HepG2 (cell line): ENCODE data around the gene DNAJC7. TPM values are rescaled to one million over a fixed set of nuclear protein-coding genes. Genes with fewer than 3 reads are reported as not detected.

ENCODE experiments used
- ELF4 ChIP-seq: sonication (generic); formaldehyde crosslinking; IDR thresholded peaks from 2 replicates; pipeline ENCODE4 v1.5.0; 2020; ENCODE audit warnings: missing genetic modification reagents, mild to moderate bottlenecking, moderate library complexity, borderline replicate concordance
- GPN1 ChIP-seq: sonication (generic); formaldehyde crosslinking; IDR thresholded peaks from 2 replicates; pipeline ENCODE4 v1.5.1; 2020; ENCODE audit warnings: missing genetic modification reagents, borderline replicate concordance
- IKZF4 ChIP-seq: sonication (generic); formaldehyde crosslinking; IDR thresholded peaks from 2 replicates; pipeline ENCODE4 v1.5.1; 2020; ENCODE audit warnings: borderline replicate concordance, mild to moderate bottlenecking, low read depth, missing genetic modification reagents; ENCODE audit errors: not compliant biosample characterization
- MAF1 ChIP-seq: sonication (generic); formaldehyde crosslinking; IDR thresholded peaks from 2 replicates; pipeline ENCODE4 v1.5.0; 2020; ENCODE audit warnings: missing genetic modification reagents, borderline replicate concordance
- MZF1 ChIP-seq: sonication (generic); formaldehyde crosslinking; IDR thresholded peaks from 2 replicates; pipeline ENCODE4 v1.8.1; 2023; ENCODE audit warnings: mild to moderate bottlenecking, missing genetic modification reagents, borderline replicate concordance
- RFX3 ChIP-seq: IDR thresholded peaks from 2 replicates; pipeline ENCODE4 v1.6.1; 2016; ENCODE audit warnings: missing biosample characterization, missing genetic modification reagents
- RXRB ChIP-seq: IDR thresholded peaks from 2 replicates; pipeline ENCODE4 v1.6.1; 2016; ENCODE audit warnings: borderline replicate concordance, missing genetic modification reagents, missing compliant biosample characterization
- SETDB1 ChIP-seq: sonication (generic); formaldehyde crosslinking; IDR thresholded peaks from 2 replicates; pipeline ENCODE4 v1.5.1; 2020; ENCODE audit warnings: missing genetic modification reagents, mild to moderate bottlenecking, borderline replicate concordance
- SRF ChIP-seq: IDR thresholded peaks from 2 replicates; pipeline ENCODE4 v1.6.1; 2011; ENCODE audit warnings: mild to moderate bottlenecking, low read depth, low read length, moderate library complexity
- TBP ChIP-seq: sonication (generic); formaldehyde crosslinking; IDR thresholded peaks from 2 replicates; pipeline ENCODE4 v1.5.0; 2020; ENCODE audit warnings: missing genetic modification reagents
- TCF12 ChIP-seq, 2 experiments: fragments of 450-650 bp in 1 of 2; sonication (generic) in 1 of 2; formaldehyde crosslinking in 1 of 2; IDR thresholded peaks; 2 replicates each; pipeline versions ENCODE4 v1.6.1 to v1.8.0; 2017 to 2022; ENCODE audit warnings: antibody characterized with exemption in 1 of 2, mild to moderate bottlenecking in 1 of 2, missing genetic modification reagents in 1 of 2, moderate library complexity in 1 of 2
- TCF7L2 ChIP-seq: IDR thresholded peaks from 2 replicates; pipeline ENCODE4 v1.6.1; 2011; ENCODE audit warnings: mild to moderate bottlenecking, low read depth, low read length, moderate library complexity
- TMF1 ChIP-seq: sonication (generic); formaldehyde crosslinking; IDR thresholded peaks from 2 replicates; pipeline ENCODE4 v1.8.1; 2022; ENCODE audit warnings: low read depth, missing genetic modification reagents
- TP53 ChIP-seq: sonication (generic); formaldehyde crosslinking; conservative IDR thresholded peaks from 2 replicates; pipeline ENCODE4 v1.4.0; 2020; ENCODE audit warnings: missing genetic modification reagents
- U2AF1 ChIP-seq: fragments of 200-400 bp; formaldehyde crosslinking; optimal IDR thresholded peaks from 2 replicates; pipeline ENCODE3; 2017; ENCODE audit warnings: mild to moderate bottlenecking, low read depth, low read length
- ZFP90 ChIP-seq: sonication (generic); formaldehyde crosslinking; IDR thresholded peaks from 2 replicates; pipeline ENCODE4 v1.8.0; 2022; ENCODE audit warnings: missing genetic modification reagents, mild to moderate bottlenecking, inconsistent platforms, borderline replicate concordance
- ZNF143 ChIP-seq: sonication (generic); formaldehyde crosslinking; IDR thresholded peaks from 2 replicates; pipeline ENCODE4 v1.4.0; 2020; ENCODE audit warnings: missing genetic modification reagents
- ZNF235 ChIP-seq: sonication (generic); formaldehyde crosslinking; IDR thresholded peaks from 2 replicates; pipeline ENCODE4 v1.8.1; 2023; ENCODE audit warnings: mild to moderate bottlenecking, missing genetic modification reagents, borderline replicate concordance
- ZNF329 ChIP-seq: sonication (generic); formaldehyde crosslinking; IDR thresholded peaks from 2 replicates; pipeline ENCODE4 v1.9.0; 2021; ENCODE audit warnings: low read depth, mild to moderate bottlenecking, missing genetic modification reagents
- ZNF7 ChIP-seq: IDR thresholded peaks from 2 replicates; pipeline ENCODE4 v1.6.1; 2016; ENCODE audit warnings: missing biosample characterization, missing genetic modification reagents
- polyA plus RNA-seq, 8 experiments: library from polyadenylated mRNA; depleted of rRNA in 3 of 8; stranded (reverse) in 7 of 8; unstranded in 1 of 8; fragments of >200 nt; fragmentation: Illumina TruSeq in 4 of 8; extraction: Trizol in 4 of 8; gene quantifications; 2 replicates each; pipeline versions ENCODE4 v1.2.1 to v1.2.3, GENCODE V29; 2011 to 2016; ENCODE audit warnings: low read depth in 4 of 8, missing spikeins in 1 of 8, mixed read lengths in 1 of 8; ENCODE audit not compliant: insufficient read depth in 1 of 8
- total RNA-seq, 5 experiments: library from RNA; depleted of rRNA; stranded (reverse); fragments of >200 nt; fragmentation: Illumina TruSeq; extraction: Trizol; gene quantifications; 2 replicates each; pipeline ENCODE4 v1.2.3, GENCODE V29; 2016; ENCODE audit warnings: low read depth in 1 of 5
- TF ChIP-seq, protein P1 (sequence below): sonication (generic); formaldehyde crosslinking; IDR thresholded peaks from 2 replicates; pipeline ENCODE4 v1.8.0; 2022; ENCODE audit warnings: mild to moderate bottlenecking, missing genetic modification reagents; ENCODE audit not compliant: insufficient replicate concordance
- TF ChIP-seq, protein P2 (sequence below): IDR thresholded peaks from 2 replicates; pipeline ENCODE4 v1.6.1; 2016
- TF ChIP-seq, protein P3 (sequence below): sonication (generic); formaldehyde crosslinking; IDR thresholded peaks from 2 replicates; pipeline ENCODE4 v1.8.0; 2022; ENCODE audit warnings: mild to moderate bottlenecking, missing genetic modification reagents
- TF ChIP-seq, protein P4 (sequence below): sonication (generic); formaldehyde crosslinking; IDR thresholded peaks from 2 replicates; pipeline ENCODE4 v1.9.0; 2021; ENCODE audit warnings: missing genetic modification reagents, borderline replicate concordance

Gene DNAJC7
- total and polyA plus RNA-seq, 2 of the 13 experiments (the other 11 are each of a cell fraction or from before 2014, with no cell fraction given), result 47.7 to 132 TPM

DNA sequence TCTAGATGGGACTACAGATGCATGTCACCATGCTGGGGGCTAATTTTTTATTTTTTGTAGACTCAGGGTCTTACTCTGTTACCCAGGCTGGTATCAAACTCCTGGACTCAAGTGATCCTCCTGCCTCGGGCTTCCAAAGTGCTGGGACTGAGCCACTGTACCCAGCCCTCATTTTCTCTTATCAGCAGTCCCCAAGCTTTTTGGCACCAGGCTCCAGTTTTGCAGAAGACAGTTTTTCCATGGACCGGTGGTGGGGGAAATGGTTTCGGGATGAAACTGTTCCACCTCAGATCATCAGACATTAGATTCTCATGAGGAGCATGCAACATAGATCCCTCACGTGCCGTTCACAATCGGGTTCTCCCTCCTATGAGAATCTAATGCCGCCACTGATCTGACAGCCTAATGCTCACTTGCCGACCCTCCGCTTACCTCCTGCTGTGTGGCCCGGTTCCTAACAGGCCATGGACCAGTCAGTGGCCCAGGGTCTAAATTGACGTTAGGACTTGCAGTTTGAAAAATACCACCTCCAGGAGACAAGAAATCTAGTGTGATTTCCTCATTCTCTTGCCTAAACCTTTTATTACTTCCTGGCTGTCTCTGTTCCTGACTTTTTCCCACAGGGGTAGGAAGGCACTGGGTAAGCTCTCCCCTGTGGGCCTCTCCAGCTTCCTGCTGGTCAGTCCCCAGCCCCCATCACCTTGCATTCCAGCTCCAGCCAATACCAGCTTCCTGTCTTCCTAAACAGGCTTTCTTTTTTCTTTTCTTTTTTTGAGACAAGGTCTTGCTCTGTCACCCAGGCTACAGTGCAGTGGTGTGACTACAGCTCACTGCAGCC is 60.0 kb downstream of the DNAJC7 start (continued):
- TF ChIP-seq ZFP90 (CRISPR knock-in tag) (0 out of 2 replicates have a peak, but pooled peaks have one; percentile 28), U2AF1 (no peak), ZNF143 (CRISPR knock-in tag) (0 out of 2 replicates have a peak, but pooled peaks have one; percentile 24), RFX3 (CRISPR knock-in tag) (no peak; the same call in 1 of the 2 replicates), GPN1 (CRISPR knock-in tag) (no peak), TMF1 (no peak), ZNF329 (CRISPR knock-in tag) (no peak), ZNF235 (CRISPR knock-in tag) (no peak), TCF7L2 (no peak), IKZF4 (CRISPR knock-in tag) (no peak), SRF (peak; percentile 38; the same call in 1 of the 2 replicates), ELF4 (CRISPR knock-in tag) (no peak), TP53 (CRISPR knock-in tag) (no peak), SETDB1 (CRISPR knock-in tag) (no peak), TCF12 (IDR thresholded peaks at IDR 0.05) (no peak), TCF12 (CRISPR knock-in tag; IDR thresholded peaks at IDR 0.05) (0 out of 2 replicates have a peak, but pooled peaks have one; percentile 63), MAF1 (CRISPR knock-in tag) (no peak), RXRB (CRISPR knock-in tag) (peak; percentile 69), TBP (CRISPR knock-in tag) (no peak), ZNF7 (CRISPR knock-in tag) (no peak), MZF1 (CRISPR knock-in tag) (no peak)
- TF ChIP-seq, protein P1, sequence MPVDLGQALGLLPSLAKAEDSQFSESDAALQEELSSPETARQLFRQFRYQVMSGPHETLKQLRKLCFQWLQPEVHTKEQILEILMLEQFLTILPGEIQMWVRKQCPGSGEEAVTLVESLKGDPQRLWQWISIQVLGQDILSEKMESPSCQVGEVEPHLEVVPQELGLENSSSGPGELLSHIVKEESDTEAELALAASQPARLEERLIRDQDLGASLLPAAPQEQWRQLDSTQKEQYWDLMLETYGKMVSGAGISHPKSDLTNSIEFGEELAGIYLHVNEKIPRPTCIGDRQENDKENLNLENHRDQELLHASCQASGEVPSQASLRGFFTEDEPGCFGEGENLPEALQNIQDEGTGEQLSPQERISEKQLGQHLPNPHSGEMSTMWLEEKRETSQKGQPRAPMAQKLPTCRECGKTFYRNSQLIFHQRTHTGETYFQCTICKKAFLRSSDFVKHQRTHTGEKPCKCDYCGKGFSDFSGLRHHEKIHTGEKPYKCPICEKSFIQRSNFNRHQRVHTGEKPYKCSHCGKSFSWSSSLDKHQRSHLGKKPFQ (CRISPR knock-in tag), result peak; percentile 98
- TF ChIP-seq, protein P2, sequence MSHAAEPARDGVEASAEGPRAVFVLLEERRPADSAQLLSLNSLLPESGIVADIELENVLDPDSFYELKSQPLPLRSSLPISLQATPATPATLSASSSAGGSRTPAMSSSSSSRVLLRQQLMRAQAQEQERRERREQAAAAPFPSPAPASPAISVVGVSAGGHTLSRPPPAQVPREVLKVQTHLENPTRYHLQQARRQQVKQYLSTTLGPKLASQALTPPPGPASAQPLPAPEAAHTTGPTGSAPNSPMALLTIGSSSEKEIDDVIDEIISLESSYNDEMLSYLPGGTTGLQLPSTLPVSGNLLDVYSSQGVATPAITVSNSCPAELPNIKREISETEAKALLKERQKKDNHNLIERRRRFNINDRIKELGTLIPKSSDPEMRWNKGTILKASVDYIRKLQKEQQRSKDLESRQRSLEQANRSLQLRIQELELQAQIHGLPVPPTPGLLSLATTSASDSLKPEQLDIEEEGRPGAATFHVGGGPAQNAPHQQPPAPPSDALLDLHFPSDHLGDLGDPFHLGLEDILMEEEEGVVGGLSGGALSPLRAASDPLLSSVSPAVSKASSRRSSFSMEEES, result no peak
- TF ChIP-seq, protein P3, sequence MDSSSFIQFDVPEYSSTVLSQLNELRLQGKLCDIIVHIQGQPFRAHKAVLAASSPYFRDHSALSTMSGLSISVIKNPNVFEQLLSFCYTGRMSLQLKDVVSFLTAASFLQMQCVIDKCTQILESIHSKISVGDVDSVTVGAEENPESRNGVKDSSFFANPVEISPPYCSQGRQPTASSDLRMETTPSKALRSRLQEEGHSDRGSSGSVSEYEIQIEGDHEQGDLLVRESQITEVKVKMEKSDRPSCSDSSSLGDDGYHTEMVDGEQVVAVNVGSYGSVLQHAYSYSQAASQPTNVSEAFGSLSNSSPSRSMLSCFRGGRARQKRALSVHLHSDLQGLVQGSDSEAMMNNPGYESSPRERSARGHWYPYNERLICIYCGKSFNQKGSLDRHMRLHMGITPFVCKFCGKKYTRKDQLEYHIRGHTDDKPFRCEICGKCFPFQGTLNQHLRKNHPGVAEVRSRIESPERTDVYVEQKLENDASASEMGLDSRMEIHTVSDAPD (CRISPR knock-in tag), result no peak
- TF ChIP-seq, protein P4, sequence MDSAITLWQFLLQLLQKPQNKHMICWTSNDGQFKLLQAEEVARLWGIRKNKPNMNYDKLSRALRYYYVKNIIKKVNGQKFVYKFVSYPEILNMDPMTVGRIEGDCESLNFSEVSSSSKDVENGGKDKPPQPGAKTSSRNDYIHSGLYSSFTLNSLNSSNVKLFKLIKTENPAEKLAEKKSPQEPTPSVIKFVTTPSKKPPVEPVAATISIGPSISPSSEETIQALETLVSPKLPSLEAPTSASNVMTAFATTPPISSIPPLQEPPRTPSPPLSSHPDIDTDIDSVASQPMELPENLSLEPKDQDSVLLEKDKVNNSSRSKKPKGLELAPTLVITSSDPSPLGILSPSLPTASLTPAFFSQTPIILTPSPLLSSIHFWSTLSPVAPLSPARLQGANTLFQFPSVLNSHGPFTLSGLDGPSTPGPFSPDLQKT (CRISPR knock-in tag), result no peak
